Measurements from ENCODE around the gene SMIM13. TPM values are rescaled to one million over a fixed set of nuclear protein-coding genes. Genes with fewer than 3 reads are reported as not detected.

SMIM13 gene
- total and polyA plus RNA-seq, 12 donors, result 1.9 to 11.5 (median 6.7) TPM

- H3K27ac ChIP-seq, result no peak overlapping the region
- no peaks in the 10 kb centered on the region for H3K36me3 ChIP-seq (replicated peaks in 1 of 2)
- no peaks in the 10 kb centered on the region for H3K9me3 ChIP-seq (replicated peaks in 1 of 3)
- DNase-seq, result no peak
- H3K4me1 ChIP-seq (replicated peaks in 1 of 2), result no peaks in the 10 kb centered on the region
- TF ChIP-seq CTCF (IDR thresholded peaks at IDR 0.05), result no peak
- no peak for TF ChIP-seq POLR2A (IDR thresholded peaks at IDR 0.05)
- no peaks in the 10 kb centered on the region for H3K27me3 ChIP-seq
- intact Hi-C loops (cut with DNase I), result no loop called here
- WGBS, 4 donors, result 77 to 86% (median 85%) methylated on average over 5 of the region's 5 CpGs
- no peak overlapping the region for H3K4me3 ChIP-seq
Observed at GRCh38 chr6:11133281-11133680, 39.6 kb downstream of the SMIM13 start.

DNA sequence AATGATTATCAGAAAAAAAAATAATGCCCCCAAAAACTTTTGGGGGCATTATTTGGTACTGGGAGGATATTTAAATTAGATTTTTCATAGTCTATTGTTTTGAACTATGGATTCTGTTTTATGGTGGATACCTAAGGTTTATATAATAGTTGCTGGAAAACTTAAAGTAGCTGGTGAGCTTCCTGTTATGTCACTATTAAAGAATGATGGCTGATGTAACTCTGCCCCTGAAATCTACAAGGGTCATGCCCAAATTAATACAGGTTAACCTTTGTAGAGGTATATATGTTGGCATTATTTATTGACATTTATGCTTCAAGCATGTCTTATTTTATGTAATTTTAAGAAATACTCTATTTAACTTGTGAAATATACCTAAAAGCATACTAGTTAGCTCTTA lies 43.2 kb downstream of the SMIM13 start:
- no peak for DNase-seq
- H3K27me3 ChIP-seq, result no peaks in the 10 kb centered on the region
- H3K9me3 ChIP-seq (replicated peaks in 1 of 3), result no peaks in the 10 kb centered on the region
- H3K4me3 ChIP-seq, result no peak overlapping the region
- H3K4me1 ChIP-seq (replicated peaks in 1 of 2), result no peaks in the 10 kb centered on the region
- intact Hi-C loops (cut with DNase I), result no loop called here
- H3K36me3 ChIP-seq (replicated peaks in 1 of 2), result no peaks in the 10 kb centered on the region
- H3K27ac ChIP-seq, result no peak overlapping the region
- TF ChIP-seq POLR2A (IDR thresholded peaks at IDR 0.05) (no peak), CTCF (IDR thresholded peaks at IDR 0.05) (no peak)

- 81 to 92% (median 88%) methylated on average over 3 of the region's 3 CpGs for WGBS, 4 donors
- Histone ChIP-seq H3K4me3 (no peak overlapping the region), H3K9me3 (replicated peaks in 1 of 3) (no peaks in the 10 kb centered on the region), H3K27ac (no peak overlapping the region), H3K4me1 (replicated peaks in 1 of 2) (peaks cover 0 to 8% of the 10 kb centered on the region in 2 donors), H3K36me3 (replicated peaks in 1 of 2) (no peaks in the 10 kb centered on the region), H3K27me3 (no peaks in the 10 kb centered on the region)
- TF ChIP-seq POLR2A (IDR thresholded peaks at IDR 0.05), result no peak
- no peak for TF ChIP-seq CTCF (IDR thresholded peaks at IDR 0.05)
- no peak for DNase-seq
- intact Hi-C loops (cut with DNase I), result no loop called here
Observed at GRCh38 chr6:11139051-11139960, 45.7 kb downstream of the SMIM13 start.

DNA sequence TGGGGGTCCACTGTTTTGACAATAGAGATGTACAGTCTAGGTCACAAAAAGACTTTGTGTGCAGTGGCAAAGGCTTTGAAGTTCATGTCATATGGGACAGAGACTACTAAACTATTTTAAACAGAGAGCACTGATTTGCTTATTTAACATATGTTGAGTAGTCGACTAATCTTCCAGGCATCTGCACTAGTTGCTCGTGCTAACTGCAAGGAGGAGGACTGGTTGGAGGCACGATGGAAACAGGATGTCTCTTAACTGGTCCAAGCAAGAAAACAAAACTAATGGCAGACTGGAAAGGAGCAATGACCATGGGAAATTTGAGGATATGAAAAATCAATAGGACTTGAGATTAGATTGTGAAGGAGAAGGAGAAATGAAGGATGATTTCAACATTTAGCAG lies 46.4 kb downstream of the SMIM13 start:
- TF ChIP-seq CTCF (IDR thresholded peaks at IDR 0.05) (no peak), POLR2A (IDR thresholded peaks at IDR 0.05) (no peak)
- H3K27ac ChIP-seq, result no peak overlapping the region
- WGBS, 4 donors, result 79 to 94% (median 93%) methylated on average over 3 of the region's 3 CpGs
- intact Hi-C loops (cut with DNase I), result no loop called here
- no peaks in the 10 kb centered on the region for H3K36me3 ChIP-seq (replicated peaks in 1 of 2)
- no peaks in the 10 kb centered on the region for H3K27me3 ChIP-seq
- H3K4me3 ChIP-seq, result no peak overlapping the region
- no peaks in the 10 kb centered on the region for H3K9me3 ChIP-seq (replicated peaks in 1 of 3)
- H3K4me1 ChIP-seq (replicated peaks in 1 of 2), result peaks cover 0 to 8% of the 10 kb centered on the region in 2 donors
- no peak for DNase-seq
